Spleen (tissue), 11 donors: ENCODE measurements around the gene SLC35D1. TPM values are rescaled to one million over a fixed set of nuclear protein-coding genes. Genes with fewer than 3 reads are reported as not detected.

Experiments used
- DNase-seq: peaks from one replicate; pipeline ENCODE4 v3.0.0-alpha.2; 2020
- H3K27ac ChIP-seq, 8 donors: fragments of 200-600 bp; sonication (generic) in 7 of 8; 1 replicate in 4 of 8; 2 replicates in 4 of 8; pipeline versions ENCODE4 v1.5.0 to v1.8.0; 2016 to 2021; ENCODE audit warnings: inconsistent platforms in 4 of 8, mild to moderate bottlenecking in 4 of 8, moderate library complexity in 1 of 8
- H3K27me3 ChIP-seq, 7 donors: fragments of 200-600 bp; sonication (generic) in 6 of 7; replicated peaks in 1 of 7; 1 replicate in 4 of 7; 2 replicates in 3 of 7; pipeline versions ENCODE4 v1.5.0 to v1.8.0; 2016 to 2021; ENCODE audit warnings: inconsistent platforms in 3 of 7, mild to moderate bottlenecking in 1 of 7
- H3K36me3 ChIP-seq, 6 donors: fragments of 200-600 bp; sonication (generic) in 5 of 6; 1 replicate in 4 of 6; 2 replicates in 2 of 6; pipeline versions ENCODE4 v1.5.0 to v1.8.0; 2016 to 2021; ENCODE audit warnings: inconsistent platforms in 2 of 6
- H3K4me1 ChIP-seq, 6 donors: fragments of 200-600 bp; sonication (generic) in 5 of 6; 1 replicate in 3 of 6; 2 replicates in 3 of 6; pipeline versions ENCODE4 v1.5.0 to v1.8.0; 2016 to 2021; ENCODE audit warnings: inconsistent platforms in 3 of 6
- H3K4me3 ChIP-seq, 8 donors: fragments of 200-600 bp; sonication (generic) in 7 of 8; 1 replicate in 4 of 8; 2 replicates in 4 of 8; pipeline versions ENCODE4 v1.5.0 to v1.8.0; 2016 to 2021; ENCODE audit warnings: inconsistent platforms in 4 of 8, mild to moderate bottlenecking in 4 of 8, moderate library complexity in 2 of 8
- H3K9me3 ChIP-seq, 8 donors: fragments of 200-600 bp; sonication (generic) in 7 of 8; 1 replicate in 4 of 8; 2 replicates in 4 of 8; pipeline versions ENCODE4 v1.5.0 to v1.8.0; 2016 to 2021; ENCODE audit warnings: inconsistent platforms in 4 of 8
- CTCF ChIP-seq, 11 experiments: fragments of 200-600 bp in 7 of 11; fragments of 450-650 bp in 4 of 11; sonication (generic) in 4 of 11; IDR thresholded peaks in 8 of 11; conservative IDR thresholded peaks in 3 of 11; 1 replicate in 7 of 11; 2 replicates in 4 of 11; pipeline versions ENCODE4 v1.4.0 to v1.8.0; 2016 to 2021; ENCODE audit warnings: antibody characterized with exemption in 11 of 11, inconsistent platforms in 4 of 11, mild to moderate bottlenecking in 1 of 11
- POLR2A ChIP-seq, 3 donors: fragments of 450-650 bp; IDR thresholded peaks; one replicate each; pipeline ENCODE4 v1.5.1; 2017; ENCODE audit warnings: antibody characterized with exemption in 3 of 3, mild to moderate bottlenecking in 1 of 3
- POLR2AphosphoS5 ChIP-seq, 3 donors: sonication (generic); formaldehyde crosslinking; IDR thresholded peaks; one replicate each; pipeline ENCODE4 v1.5.1; 2017; ENCODE audit warnings: antibody characterized with exemption in 3 of 3
- WGBS, 5 donors: extraction: QIAGEN DNeasy Blood & Tissue Kit in 3 of 5; methylation state at CpG; one replicate each; pipeline versions ENCODE4 v1.1.5 to v1.1.7; 2013 to 2018; 5-methylcytosine and 5-hydroxymethylcytosine counted together
- intact Hi-C: fragments of 100-400 bp; cut with DNase I; formaldehyde crosslinking; loops from one replicate; pipeline ENCODE4 v1.15.0; 2023; ENCODE audit warnings: low total_unique reads
- polyA plus RNA-seq, 3 donors: library from polyadenylated mRNA; stranded (reverse); fragments of 200-250 nt; gene quantifications; one replicate each; pipeline ENCODE4 v1.2.1, GENCODE V29; 2013
- small RNA-seq, 4 donors: library from RNA; depleted of rRNA; stranded (forward); fragments of <200 nt; gene quantifications; one replicate each; pipeline ENCODE3, GENCODE V24; 2016
- total RNA-seq, 7 donors: library from RNA; depleted of rRNA in 3 of 7; stranded (reverse); fragments of >200 nt in 3 of 7; fragmentation: NEBNext Ultra II Directional in 4 of 7; extraction: Animal tissue kit (Norgen Biotek cat#: 25700) in 4 of 7; gene quantifications; one replicate each; pipeline versions ENCODE4 v1.1.0 to v1.2.1, GENCODE V29; 2016 to 2021
- donor health status: healthy with polysubstance abuse.
- donor health status: DM: no; HTN: no; CAD: no; lungs with moderate emphysema.
- donor health status: DM: no; HTN: no; CAD: no.
- donor health status: Bipolar disorder and iron deficiency.
- donor health status: healthy.
- donor health status: DM: no; HTN: no; CAD: no.
- donor health status: DM: yes; HTN: yes; CAD: no.

Gene SLC35D1
- total and polyA plus RNA-seq, 10 donors, result 1.5 to 11.5 (median 7.9) TPM

DNA sequence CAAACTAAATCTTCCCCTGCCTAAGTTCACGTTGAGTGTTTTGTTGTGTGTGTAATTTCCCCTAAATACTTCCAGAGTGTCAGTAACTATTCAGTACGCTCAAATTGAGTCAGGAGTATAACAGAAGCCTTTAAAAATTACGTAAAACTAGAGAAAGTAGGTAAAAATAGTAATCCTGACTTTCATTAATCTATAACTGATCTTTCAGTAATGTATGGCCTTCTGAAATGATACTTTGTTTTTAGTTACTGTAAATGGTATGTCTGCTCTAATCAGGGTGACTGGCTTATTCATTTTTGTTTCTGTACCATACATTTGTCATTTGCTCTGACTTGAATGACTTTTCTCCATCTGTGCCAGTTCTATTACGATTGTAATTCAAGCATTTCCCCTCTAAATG, 99.7 kb downstream of the SLC35D1 start:
- Histone ChIP-seq H3K9me3 (no peaks in the 10 kb centered on the region), H3K27me3 (no peaks in the 10 kb centered on the region), H3K27ac (no peak overlapping the region), H3K4me1 (peaks cover 0 to 5% (median 1%) of the 10 kb centered on the region in 6 donors), H3K4me3 (no peak overlapping the region), H3K36me3 (peaks cover 0 to 100% (median 57%) of the 10 kb centered on the region in 6 donors)
- 73 to 81% (median 77%) methylated on average over 4 of the region's 4 CpGs for WGBS, 5 donors
- no peak for TF ChIP-seq POLR2A (IDR thresholded peaks at IDR 0.05)
- TF ChIP-seq CTCF (IDR thresholded peaks at IDR 0.05 in 8 of 11, conservative IDR thresholded peaks at IDR 0.05 in 3 of 11), result no peak
- no peak for TF ChIP-seq POLR2AphosphoS5 (IDR thresholded peaks at IDR 0.05)
- no peak for DNase-seq
- intact Hi-C loops, result no loop called here

DNA sequence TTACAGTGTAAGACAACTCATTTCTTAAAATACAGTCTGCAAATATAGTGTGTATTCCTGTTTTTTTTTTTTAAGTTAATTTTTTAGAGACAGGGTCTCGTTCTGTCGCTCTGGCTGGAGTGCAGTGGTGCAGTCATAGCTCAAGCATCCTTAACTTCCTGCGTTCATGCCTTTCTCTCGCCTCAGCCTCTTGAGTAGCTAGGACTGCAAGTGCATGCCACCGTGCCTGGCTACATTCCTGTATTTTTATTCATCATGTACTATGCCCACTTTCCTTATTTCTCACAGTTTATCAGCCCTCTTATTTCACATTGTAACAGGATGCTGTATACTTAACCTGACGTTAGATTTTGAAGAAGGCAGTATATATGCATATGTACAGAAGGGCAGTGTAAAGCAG, 102.4 kb downstream of the SLC35D1 start:
- intact Hi-C loops, result no loop called here
- DNase-seq, result no peak
- Histone ChIP-seq H3K9me3 (no peaks in the 10 kb centered on the region), H3K27me3 (no peaks in the 10 kb centered on the region), H3K36me3 (peaks cover 0 to 100% (median 63%) of the 10 kb centered on the region in 6 donors), H3K27ac (no peak overlapping the region), H3K4me3 (no peak overlapping the region), H3K4me1 (peaks cover 0 to 27% (median 8%) of the 10 kb centered on the region in 6 donors)
- TF ChIP-seq CTCF (IDR thresholded peaks at IDR 0.05 in 8 of 11, conservative IDR thresholded peaks at IDR 0.05 in 3 of 11), result no peak
- no peak for TF ChIP-seq POLR2AphosphoS5 (IDR thresholded peaks at IDR 0.05)
- no peak for TF ChIP-seq POLR2A (IDR thresholded peaks at IDR 0.05)
- 92 to 95% (median 94%) methylated on average over 6 of the region's 6 CpGs for WGBS, 5 donors

Small RNAs within 50 kb of the gene (small RNA-seq; reads per million reads assigned to genes)
- 0 reads per million in 4 donors for gene RF00322

Other genes starting within 250 kb of the SLC35D1 start
- gene DNAI4, start 129.3 kb downstream of the SLC35D1 start, total RNA-seq, result 1 to 10 TPM; 2.3 to 8.1 (median 6.0) TPM
- gene DNAI4, start 129.3 kb downstream of the SLC35D1 start, polyA plus RNA-seq, result 1 to 10 TPM in 1 of 3 donors, under 1 TPM in 2; 0.78 to 1.6 (median 0.99) TPM
- gene MIER1, start 129.2 kb downstream of the SLC35D1 start, total RNA-seq, result 10 to 100 TPM; 42.2 to 55.8 (median 46.5) TPM
- 10 to 100 TPM; 10.3 to 15.7 (median 12.5) TPM for gene MIER1, start 129.2 kb downstream of the SLC35D1 start, polyA plus RNA-seq
- not detected for gene C1orf141, start 80.8 kb upstream of the SLC35D1 start, total RNA-seq
- gene C1orf141, start 80.8 kb upstream of the SLC35D1 start, polyA plus RNA-seq, result not detected
- gene IL23R, start 112.3 kb upstream of the SLC35D1 start, total RNA-seq, result 1 to 10 TPM in 3 of 7 donors, under 1 TPM in 3, not detected in 1; 0.38 to 1.2 (median 0.86) TPM
- gene IL23R, start 112.3 kb upstream of the SLC35D1 start, polyA plus RNA-seq, result under 1 TPM in 2 of 3 donors, not detected in 1; 0.07 to 0.08 TPM